Neural cell (in vitro differentiated cells): Measurements from ENCODE around the gene TDRD15. TPM values are rescaled to one million over a fixed set of nuclear protein-coding genes. Genes with fewer than 3 reads are reported as not detected.
"Not testable (repeated sequence)": the region's sequence is repeated elsewhere in the genome, so short reads cannot be mapped to it uniquely, and the experiment has no call there.

ENCODE experiments used
- H2AFZ ChIP-seq: fragments of 200-600, 300-800 bp; sonication (generic), shearing (Covaris generic); 2 replicates; pipeline ENCODE4 v1.6.0; 2014; ENCODE audit warnings: low read depth, mild to moderate bottlenecking, antibody characterized with exemption, low read length, moderate library complexity
- H3F3A ChIP-seq: fragments of 200-600 bp; shearing (Covaris generic); 2 replicates; pipeline ENCODE4 v1.6.1; 2016; ENCODE audit warnings: mild to moderate bottlenecking, moderate library complexity, mixed read lengths, antibody characterized with exemption, low read length; ENCODE audit not compliant: insufficient read depth, poor library complexity, severe bottlenecking
- H3K27ac ChIP-seq: fragments of 200-600, 300-800 bp; sonication (generic), shearing (Covaris generic); 2 replicates; pipeline ENCODE4 v1.5.1; 2014; ENCODE audit warnings: mild to moderate bottlenecking, low read length, moderate library complexity
- H3K27me3 ChIP-seq: fragments of 300-800, 200-600 bp; sonication (generic), shearing (Covaris generic); 2 replicates; pipeline ENCODE4 v1.6.0; 2014; ENCODE audit warnings: mild to moderate bottlenecking, low read depth, low read length, moderate library complexity; ENCODE audit not compliant: insufficient read depth
- H3K36me3 ChIP-seq: fragments of 300-800, 200-600 bp; sonication (generic), shearing (Covaris generic); 2 replicates; pipeline ENCODE4 v1.5.1; 2014; ENCODE audit warnings: mild to moderate bottlenecking, antibody characterized with exemption, low read length, moderate library complexity; ENCODE audit not compliant: insufficient read depth
- H3K4me2 ChIP-seq: fragments of 300-800, 200-600 bp; sonication (generic), shearing (Covaris generic); 2 replicates; pipeline ENCODE4 v1.6.0; 2014; ENCODE audit warnings: mild to moderate bottlenecking, low read length
- H3K4me3 ChIP-seq: fragments of 300-800, 200-600 bp; sonication (generic), shearing (Covaris generic); 2 replicates; pipeline ENCODE4 v1.5.1; 2014; ENCODE audit warnings: mild to moderate bottlenecking, low read length, moderate library complexity
- H3K79me2 ChIP-seq: fragments of 200-600 bp; shearing (Covaris generic); replicated peaks from 2 replicates; pipeline ENCODE4 v1.6.0; 2014; ENCODE audit warnings: mild to moderate bottlenecking, low read length, moderate library complexity; ENCODE audit not compliant: insufficient read depth
- H3K9ac ChIP-seq: fragments of 300-800, 200-600 bp; sonication (generic), shearing (Covaris generic); 2 replicates; pipeline ENCODE4 v1.6.1; 2016; ENCODE audit warnings: mild to moderate bottlenecking, low read length, mixed read lengths
- H3K9me2 ChIP-seq: fragments of 200-600 bp; shearing (Covaris generic); 2 replicates; pipeline ENCODE4 v1.6.1; 2016; ENCODE audit warnings: mild to moderate bottlenecking, low read length, mixed read lengths; ENCODE audit not compliant: insufficient read depth
- H3K9me3 ChIP-seq: fragments of 200-600, 300-800 bp; sonication (generic), shearing (Covaris generic); 2 replicates; pipeline ENCODE4 v1.6.1; 2016; ENCODE audit warnings: mild to moderate bottlenecking, mixed run types, low read length, moderate library complexity, mixed read lengths
- H4K20me1 ChIP-seq: fragments of 200-600 bp; shearing (Covaris generic); 2 replicates; pipeline ENCODE4 v1.6.1; 2016; ENCODE audit warnings: mild to moderate bottlenecking, mixed run types; ENCODE audit not compliant: insufficient read depth
- CTCF ChIP-seq: fragments of 450-650 bp; IDR thresholded peaks from 2 replicates; pipeline ENCODE4 v1.5.1; 2014; ENCODE audit warnings: antibody characterized with exemption, mild to moderate bottlenecking, moderate library complexity; ENCODE audit not compliant: poor library complexity, severe bottlenecking
- EP300 ChIP-seq: fragments of 450-650 bp; conservative IDR thresholded peaks from 2 replicates; pipeline ENCODE4 v1.6.1; 2014; ENCODE audit warnings: antibody characterized with exemption, mild to moderate bottlenecking, moderate library complexity; ENCODE audit not compliant: poor library complexity, severe bottlenecking
- EZH2 ChIP-seq: fragments of 200-600, 300-800 bp; shearing (Covaris generic), sonication (generic); IDR thresholded peaks from 2 replicates; pipeline ENCODE4 v1.6.1; 2014; ENCODE audit warnings: antibody characterized with exemption, low read length, borderline replicate concordance, mild to moderate bottlenecking; ENCODE audit not compliant: insufficient read depth, poor library complexity, severe bottlenecking
- MXI1 ChIP-seq: fragments of 450-650 bp; conservative IDR thresholded peaks from 2 replicates; pipeline ENCODE4 v1.6.1; 2014; ENCODE audit warnings: antibody characterized with exemption, mild to moderate bottlenecking; ENCODE audit not compliant: poor library complexity, severe bottlenecking
- POLR2AphosphoS5 ChIP-seq: IDR thresholded peaks from 2 replicates; pipeline ENCODE4 v1.6.1; 2012
- RAD21 ChIP-seq: fragments of 450-650 bp; conservative IDR thresholded peaks from 2 replicates; pipeline ENCODE4 v1.6.1; 2014; ENCODE audit warnings: antibody characterized with exemption, mild to moderate bottlenecking, moderate library complexity
- REST ChIP-seq: IDR thresholded peaks from 2 replicates; pipeline ENCODE4 v1.6.1; 2012; ENCODE audit warnings: borderline replicate concordance
- SMC3 ChIP-seq: fragments of 450-650 bp; conservative IDR thresholded peaks from 2 replicates; pipeline ENCODE4 v1.6.1; 2014; ENCODE audit warnings: antibody characterized with exemption, mild to moderate bottlenecking, moderate library complexity; ENCODE audit not compliant: poor library complexity
- TAF1 ChIP-seq: IDR thresholded peaks from 2 replicates; pipeline ENCODE4 v1.6.1; 2012; ENCODE audit warnings: low read depth
- polyA plus RNA-seq: library from polyadenylated mRNA; depleted of rRNA; stranded (reverse); fragments of >200 nt; gene quantifications from 2 replicates; pipeline ENCODE4 v1.2.3, GENCODE V29; 2014

TDRD15 gene
- polyA plus RNA-seq, 1 donor from 2014 or later, result not detected

- Histone ChIP-seq H3K79me2 (no peaks in the 10 kb centered on the region), H3K9me3 (no peaks in the 10 kb centered on the region), H3K4me3 (no peak overlapping the region), H3K27me3 (no peaks in the 10 kb centered on the region), H3K36me3 (no peaks in the 10 kb centered on the region), H3K9ac (no peak overlapping the region), H3F3A (no peaks in the 10 kb centered on the region), H3K27ac (no peak overlapping the region), H3K4me2 (no peak overlapping the region), H3K9me2 (no peaks in the 10 kb centered on the region), H4K20me1 (no peaks in the 10 kb centered on the region), H2AFZ (no peak overlapping the region)
- TF ChIP-seq RAD21 (no peak), MXI1 (no peak)
These were observed 22.9 kb downstream of the TDRD15 start for GRCh38 chr2:21146638-21147037.

- H3K9me3 ChIP-seq, result no peaks in the 10 kb centered on the region
- no peaks in the 10 kb centered on the region for H3K27me3 ChIP-seq
- H3K9ac ChIP-seq, result no peak overlapping the region
- H2AFZ ChIP-seq, result no peak overlapping the region
- no peaks in the 10 kb centered on the region for H3K9me2 ChIP-seq
- H3K4me3 ChIP-seq, result no peak overlapping the region
- no peaks in the 10 kb centered on the region for H3K36me3 ChIP-seq
- H3K27ac ChIP-seq, result no peak overlapping the region
- TF ChIP-seq RAD21 (no peak), POLR2AphosphoS5 (no peak), EZH2 (no peak), EP300 (no peak), CTCF (no peak), TAF1 (no peak), MXI1 (no peak), REST (no peak), SMC3 (no peak)
- H3K4me2 ChIP-seq, result no peak overlapping the region
- H4K20me1 ChIP-seq, result no peaks in the 10 kb centered on the region
- H3F3A ChIP-seq, result no peaks in the 10 kb centered on the region
- no peaks in the 10 kb centered on the region for H3K79me2 ChIP-seq
These were observed 24.9 kb downstream of the TDRD15 start for GRCh38 chr2:21148718-21149117.

- not testable (repeated sequence) for H4K20me1 ChIP-seq, H3K9ac ChIP-seq
These were observed 27.5 kb downstream of the TDRD15 start for GRCh38 chr2:21151234-21151633.

More at GRCh38 chr2:21151234-21151633, 27.5 kb downstream of the TDRD15 start:
- H2AFZ ChIP-seq, H3K27ac ChIP-seq, H3K27me3 ChIP-seq, H3K4me2 ChIP-seq, H3K9me3 ChIP-seq, H3K4me3 ChIP-seq, H3K79me2 ChIP-seq, H3F3A ChIP-seq, H3K36me3 ChIP-seq, H3K9me2 ChIP-seq: not testable (repeated sequence)
